ENCODE data around the gene WWOX.

WWOX gene

GRCh38 chr16:78543023-78543422 lies 443.6 kb downstream of the WWOX start:
- Histone ChIP-seq H3K36me3 (no peaks in the 10 kb centered on the region), H3K27ac (no peak overlapping the region), H3K27me3 (no peaks in the 10 kb centered on the region), H3K4me1 (no peaks in the 10 kb centered on the region), H3K4me3 (no peak overlapping the region), H3K9me3 (no peaks in the 10 kb centered on the region)
- no peak for DNase-seq
- intact Hi-C loops (cut with DNase I; ENCODE audit: low total_unique reads) = no loop called here
- TF ChIP-seq CTCF (IDR thresholded peaks at IDR 0.05) = no peak

GRCh38 chr16:78549366-78549765 lies 449.9 kb downstream of the WWOX start:
- Histone ChIP-seq H3K27me3 (no peaks in the 10 kb centered on the region), H3K4me3 (no peak overlapping the region), H3K9me3 (no peaks in the 10 kb centered on the region), H3K27ac (no peak overlapping the region), H3K4me1 (no peaks in the 10 kb centered on the region), H3K36me3 (no peaks in the 10 kb centered on the region)
- TF ChIP-seq CTCF (IDR thresholded peaks at IDR 0.05) = no peak
- DNase-seq = no peak
- intact Hi-C loops (cut with DNase I; ENCODE audit: low total_unique reads) = no loop called here

DNA sequence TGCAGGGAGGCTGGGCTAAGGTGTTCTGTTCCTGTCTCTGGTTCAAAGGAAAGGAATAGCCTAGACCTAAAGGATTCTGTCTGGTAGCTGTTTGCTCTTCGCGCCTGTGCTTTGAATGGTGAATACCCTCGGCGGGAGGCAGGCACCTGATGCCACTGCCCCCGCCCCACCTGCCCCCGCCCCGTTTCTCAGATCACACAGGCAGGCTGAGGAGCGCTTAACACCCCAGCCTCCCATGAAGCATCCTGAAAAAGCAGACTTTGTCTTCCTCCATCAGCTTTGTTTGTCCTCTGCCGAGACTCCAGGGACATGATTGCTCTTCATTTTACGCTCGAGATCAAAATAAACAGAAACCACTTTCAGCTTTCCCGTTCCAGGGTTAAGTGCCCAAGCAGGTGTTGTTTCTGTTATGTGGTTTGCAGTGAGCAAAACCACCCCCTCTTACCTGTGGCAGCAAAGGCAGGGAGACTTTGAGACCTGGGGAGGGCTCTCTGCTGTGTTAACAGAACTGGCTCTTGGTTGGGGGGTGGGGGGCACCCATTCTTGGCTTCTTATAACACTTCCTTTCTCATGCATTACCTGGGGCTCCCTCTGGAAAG lies 452.1 kb downstream of the WWOX start:
- no peak for TF ChIP-seq CTCF (IDR thresholded peaks at IDR 0.05)
- intact Hi-C loops (cut with DNase I; ENCODE audit: low total_unique reads) = no loop called here
- no peak for DNase-seq

DNA sequence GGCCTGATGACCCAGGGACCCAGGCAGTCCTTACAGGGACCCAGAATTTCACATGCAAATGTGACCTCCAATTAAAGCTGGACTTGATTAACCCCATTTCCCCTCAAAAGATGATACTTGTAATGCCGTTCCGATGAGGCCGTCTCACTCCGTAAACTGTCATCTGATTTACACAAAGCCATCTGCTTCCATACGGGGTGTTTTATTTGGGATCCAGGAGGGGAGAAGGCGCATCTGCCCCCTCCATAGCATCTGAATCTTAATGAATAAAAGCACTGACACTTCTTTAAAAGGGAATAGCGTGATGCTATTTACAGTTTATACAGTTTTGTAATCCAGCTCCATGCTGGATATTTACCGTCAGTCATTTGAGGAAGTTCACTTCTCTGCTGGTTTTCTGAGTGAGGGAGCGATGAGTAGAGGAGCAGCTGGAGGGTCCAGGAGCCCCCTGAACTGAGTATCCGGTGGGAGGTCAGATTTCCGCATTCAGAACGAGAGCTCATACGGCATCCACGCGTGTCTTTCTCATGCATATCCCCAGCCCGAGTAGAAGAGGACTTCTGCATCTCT lies 452.7 kb downstream of the WWOX start:
- no peak for DNase-seq
- H3K36me3 ChIP-seq = no peaks in the 10 kb centered on the region
- no peaks in the 10 kb centered on the region for H3K27me3 ChIP-seq
- no peak for TF ChIP-seq CTCF (IDR thresholded peaks at IDR 0.05)
- no peak overlapping the region for H3K27ac ChIP-seq
- intact Hi-C loops (cut with DNase I; ENCODE audit: low total_unique reads) = no loop called here
- no peaks in the 10 kb centered on the region for H3K4me1 ChIP-seq
- no peak overlapping the region for H3K4me3 ChIP-seq
- H3K9me3 ChIP-seq = no peaks in the 10 kb centered on the region

More for the DNA sequence above, 452.1 kb downstream of the WWOX start:
- Histone ChIP-seq H3K36me3 (no peaks in the 10 kb centered on the region), H3K4me3 (no peak overlapping the region), H3K9me3 (no peaks in the 10 kb centered on the region), H3K27ac (no peak overlapping the region), H3K4me1 (no peaks in the 10 kb centered on the region), H3K27me3 (no peaks in the 10 kb centered on the region)

DNA sequence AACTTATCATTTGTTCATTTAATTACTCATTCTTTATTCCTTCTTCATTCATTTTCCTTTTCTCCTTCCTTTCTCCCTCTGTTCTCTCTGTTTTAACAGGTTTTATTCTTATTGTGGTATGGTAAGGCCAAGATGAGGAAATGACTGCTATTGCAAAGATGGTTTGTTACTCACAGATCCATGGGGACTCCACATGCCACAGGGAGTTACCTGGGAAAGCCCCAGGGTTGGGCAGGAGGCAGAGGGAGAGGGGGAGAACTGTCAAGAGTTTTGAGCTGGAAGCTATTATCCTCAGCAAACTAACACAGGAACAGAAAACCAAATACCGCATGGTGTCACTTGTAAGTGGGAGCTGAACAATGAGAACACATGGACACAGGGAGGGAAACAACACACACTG lies 453.3 kb downstream of the WWOX start:
- TF ChIP-seq CTCF (IDR thresholded peaks at IDR 0.05) = no peak
- Histone ChIP-seq H3K4me3 (no peak overlapping the region), H3K27ac (no peak overlapping the region), H3K4me1 (no peaks in the 10 kb centered on the region), H3K36me3 (no peaks in the 10 kb centered on the region), H3K9me3 (no peaks in the 10 kb centered on the region), H3K27me3 (no peaks in the 10 kb centered on the region)
- intact Hi-C loops (cut with DNase I; ENCODE audit: low total_unique reads) = no loop called here
- DNase-seq = no peak

Data from tibial artery (tissue), 4 donors.